ENCODE results near the gene TRDMT1. TPM values are rescaled to one million over a fixed set of nuclear protein-coding genes. Genes with fewer than 3 reads are reported as not detected.

The TRDMT1 gene
- total RNA-seq, 1 experiment from 2014 or later: 3.3 TPM

DNA sequence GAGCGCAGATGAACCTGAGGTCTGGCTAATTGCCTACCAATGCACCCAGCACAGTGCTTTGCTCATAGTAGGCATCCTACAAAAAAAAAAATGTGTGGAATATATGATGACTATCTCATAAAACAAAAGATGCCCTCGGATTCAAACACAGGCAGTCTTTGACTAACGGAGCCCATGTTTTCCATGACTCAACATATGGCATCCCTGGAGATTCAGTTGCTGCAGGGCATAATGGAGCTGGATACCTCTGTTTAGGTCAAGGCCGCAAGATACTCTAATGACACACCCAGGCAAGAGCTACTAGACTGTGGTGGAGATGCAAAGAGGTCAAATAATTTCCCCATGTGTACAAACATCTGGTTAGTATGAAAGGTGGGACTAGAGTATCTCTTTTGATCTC is 88.1 kb downstream of the TRDMT1 start:
- DNase-seq: no peak
- H3K36me3 ChIP-seq: no peaks in the 10 kb centered on the region
- no peak overlapping the region for H3K4me3 ChIP-seq
- H3K9me3 ChIP-seq: no peaks in the 10 kb centered on the region
- no peaks in the 10 kb centered on the region for H3K27me3 ChIP-seq

DNA sequence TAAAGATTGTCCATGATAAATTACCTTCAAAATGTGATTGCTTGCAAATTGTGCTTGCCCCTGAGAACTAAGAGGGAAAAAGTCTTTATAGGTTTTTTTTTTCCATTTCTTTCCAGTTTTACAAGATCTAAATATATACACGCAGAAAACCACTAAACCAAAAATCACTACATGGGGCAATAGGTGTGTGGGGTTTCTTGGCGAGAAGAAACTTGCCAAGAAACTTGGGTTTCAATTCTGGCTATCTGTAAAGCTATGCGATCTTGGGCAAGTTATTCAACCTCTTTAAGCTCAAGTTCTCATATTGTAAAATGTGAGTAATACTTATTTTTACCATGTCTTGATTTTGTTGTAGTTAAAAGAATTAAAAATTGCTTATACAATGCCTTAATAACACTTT is 88.9 kb downstream of the TRDMT1 start:
- no peak for DNase-seq
- Histone ChIP-seq H3K27me3 (no peaks in the 10 kb centered on the region), H3K36me3 (no peaks in the 10 kb centered on the region), H3K9me3 (no peaks in the 10 kb centered on the region), H3K4me3 (no peak overlapping the region)

DNA sequence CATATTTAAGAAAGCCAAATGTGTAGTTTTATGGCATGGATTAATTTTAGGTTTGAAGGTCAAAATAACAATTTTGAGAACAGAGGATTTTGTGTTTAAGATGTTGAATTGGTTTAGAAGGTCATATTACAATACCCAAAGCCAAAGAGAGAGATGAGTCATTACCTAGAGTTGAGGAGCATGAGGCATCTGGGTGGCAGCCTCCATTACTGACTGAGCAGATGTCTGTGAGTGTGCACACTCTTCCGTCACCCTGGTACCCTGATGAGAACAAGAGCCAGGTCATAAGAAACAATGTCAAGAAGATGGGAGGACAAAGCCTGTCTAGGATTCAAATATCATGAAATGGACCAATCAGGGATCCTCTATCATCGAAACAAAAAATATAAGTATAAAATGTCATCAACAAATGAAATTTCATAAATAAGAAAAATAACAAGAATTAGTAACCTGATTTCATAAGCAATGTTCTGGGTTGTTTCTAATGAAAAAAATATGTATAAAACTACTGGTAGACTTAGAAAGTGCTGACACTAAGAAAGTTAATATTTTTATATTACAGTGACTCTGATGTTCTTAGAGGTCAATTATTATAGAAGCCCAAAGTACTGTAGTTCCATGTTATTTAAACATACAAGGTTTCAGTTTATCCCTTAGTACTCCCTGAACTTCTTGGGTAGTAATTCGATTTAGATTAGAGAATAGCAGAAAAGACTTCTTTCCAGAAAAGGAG is 91.8 kb downstream of the TRDMT1 start:
- H3K27me3 ChIP-seq: no peaks in the 10 kb centered on the region
- H3K36me3 ChIP-seq: no peaks in the 10 kb centered on the region
- DNase-seq: peak; percentile 50
- H3K9me3 ChIP-seq: no peaks in the 10 kb centered on the region
- H3K4me3 ChIP-seq: no peak overlapping the region

DNA sequence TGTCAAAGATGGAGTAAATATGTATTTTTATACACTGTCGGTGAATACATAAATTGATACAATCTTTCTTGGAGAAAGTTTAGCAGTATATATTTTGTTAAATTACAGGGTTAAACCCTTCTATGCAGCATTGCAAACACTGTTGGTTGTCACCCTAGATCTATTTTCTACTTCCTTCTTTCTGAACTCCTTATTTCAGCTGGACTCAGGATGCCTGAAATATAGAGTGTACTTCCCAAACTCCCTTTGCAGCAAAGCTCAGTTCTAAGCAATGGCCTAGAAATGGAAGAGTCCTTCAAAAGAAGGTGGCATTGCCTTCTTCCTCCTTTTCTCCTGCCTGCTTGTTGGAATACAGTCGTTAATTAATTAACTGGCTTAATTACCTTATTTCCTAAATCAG is 92.4 kb downstream of the TRDMT1 start:
- no peak overlapping the region for H3K4me3 ChIP-seq
- DNase-seq: no peak
- no peaks in the 10 kb centered on the region for H3K36me3 ChIP-seq
- no peaks in the 10 kb centered on the region for H3K27me3 ChIP-seq
- no peaks in the 10 kb centered on the region for H3K9me3 ChIP-seq

DNA sequence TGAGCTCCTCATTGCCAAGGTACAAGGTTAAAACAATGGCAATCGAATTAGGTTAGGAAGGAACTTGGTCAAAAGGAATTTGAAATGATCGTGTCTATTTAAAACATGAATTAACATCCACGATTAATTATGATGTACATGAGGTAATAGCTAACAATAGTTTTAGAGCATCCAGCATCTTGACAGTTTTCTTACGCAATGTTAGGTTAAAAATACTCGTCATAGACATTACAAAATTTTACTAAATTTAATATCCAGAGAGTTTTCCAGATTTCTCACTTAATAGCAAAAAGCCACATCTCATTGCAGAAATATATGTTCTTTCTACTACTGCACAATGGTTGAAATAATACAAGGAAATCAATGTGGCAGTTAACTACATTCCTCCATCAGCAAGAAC is 94.5 kb downstream of the TRDMT1 start:
- no peak for DNase-seq
- Histone ChIP-seq H3K4me3 (no peak overlapping the region), H3K27me3 (no peaks in the 10 kb centered on the region), H3K36me3 (no peaks in the 10 kb centered on the region), H3K9me3 (no peaks in the 10 kb centered on the region)

DNA sequence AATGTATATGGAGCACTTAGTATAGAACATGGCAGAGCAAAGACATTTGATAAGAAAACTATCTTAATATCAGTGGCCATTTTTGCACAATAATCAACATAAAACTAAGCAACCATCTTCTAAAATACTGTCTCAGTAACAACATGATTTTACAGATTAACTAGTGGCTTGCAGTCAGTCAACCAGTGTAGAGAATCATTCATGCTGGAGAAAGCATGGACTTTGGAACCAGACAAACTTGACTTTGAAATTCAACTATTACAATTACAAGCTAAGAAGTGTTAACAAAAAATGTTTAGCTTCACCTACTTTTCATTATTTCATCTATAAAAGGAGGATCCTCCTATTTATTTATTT is 99.6 kb downstream of the TRDMT1 start:
- Histone ChIP-seq H3K9me3 (peaks cover 3% of the 10 kb centered on the region), H3K4me3 (no peak overlapping the region), H3K27me3 (no peaks in the 10 kb centered on the region)

DNA sequence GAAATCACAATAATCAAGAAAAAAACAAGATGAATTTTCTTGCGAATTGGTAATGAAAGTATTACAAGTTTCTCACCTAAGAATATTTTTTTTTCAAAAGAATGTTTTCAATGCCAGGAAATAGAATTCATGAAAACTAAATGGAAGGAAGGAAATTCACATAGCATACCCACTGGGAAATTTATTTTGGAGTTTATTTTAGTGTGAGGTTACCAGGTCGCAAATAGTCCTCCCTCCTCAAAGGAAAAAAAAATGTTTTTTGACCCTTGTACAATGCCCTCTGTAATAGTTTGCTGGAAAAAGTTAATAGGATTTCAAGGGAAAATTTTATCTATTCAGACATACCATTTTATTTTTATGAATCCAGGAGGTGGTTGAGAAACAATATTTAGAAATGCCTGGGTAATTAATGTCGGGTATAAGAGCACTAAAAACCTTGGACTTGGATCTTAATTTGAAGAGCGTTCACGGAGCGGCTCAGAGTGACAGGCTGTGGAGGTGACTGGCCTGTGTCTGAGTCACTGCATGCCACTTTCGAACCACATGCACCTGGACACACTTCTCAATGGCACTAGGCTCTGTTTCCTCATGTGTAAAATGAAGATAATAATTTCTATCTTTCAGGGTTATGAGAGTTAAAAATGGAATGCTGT is 100.1 kb downstream of the TRDMT1 start:
- no peak for DNase-seq
- H3K9me3 ChIP-seq: peaks cover 5% of the 10 kb centered on the region
- H3K36me3 ChIP-seq: no peaks in the 10 kb centered on the region
- no peaks in the 10 kb centered on the region for H3K27me3 ChIP-seq
- no peak overlapping the region for H3K4me3 ChIP-seq

More for the DNA sequence above, 99.6 kb downstream of the TRDMT1 start:
- no peak for DNase-seq
- H3K36me3 ChIP-seq: no peaks in the 10 kb centered on the region

DNA sequence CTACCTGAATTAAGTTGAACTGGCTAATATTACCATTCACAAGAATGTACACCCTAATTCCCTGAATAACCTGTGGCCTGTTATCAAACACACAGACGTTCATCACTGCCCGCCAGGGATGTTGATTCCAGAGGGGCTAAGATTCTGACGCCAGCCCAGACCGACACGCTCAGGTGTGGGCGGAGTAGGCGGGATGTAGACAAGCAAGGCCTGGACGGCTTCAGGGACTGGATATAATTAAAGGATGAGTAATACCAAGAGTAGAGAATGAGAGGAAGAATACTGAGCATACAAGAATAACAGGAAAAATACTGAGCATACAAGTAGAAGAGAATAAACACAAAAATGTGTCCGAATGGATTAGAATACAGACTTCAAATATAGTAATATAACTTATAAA is 100.9 kb downstream of the TRDMT1 start:
- no peaks in the 10 kb centered on the region for H3K36me3 ChIP-seq
- no peak overlapping the region for H3K4me3 ChIP-seq
- H3K27me3 ChIP-seq: no peaks in the 10 kb centered on the region
- peaks cover 5% of the 10 kb centered on the region for H3K9me3 ChIP-seq
- no peak for DNase-seq

DNA sequence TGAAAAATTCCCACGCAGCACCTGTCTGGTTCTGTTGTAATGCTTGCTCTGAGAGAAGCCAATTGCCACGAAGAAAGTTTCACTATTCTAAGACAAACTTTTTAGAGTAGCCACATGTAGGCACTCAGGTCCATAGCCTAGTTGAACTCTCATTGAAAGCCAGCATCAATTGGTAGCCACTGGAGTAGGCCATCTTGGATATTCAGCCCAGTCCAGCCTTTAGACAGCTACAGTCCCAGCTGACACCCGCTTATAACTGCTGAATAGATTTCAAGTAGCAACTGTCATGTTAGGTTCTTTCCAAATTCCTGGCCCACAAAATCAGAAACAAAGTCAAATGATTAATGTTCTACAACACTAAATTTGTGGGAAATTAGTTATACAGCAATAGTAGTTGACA is 103.5 kb downstream of the TRDMT1 start:
- no peaks in the 10 kb centered on the region for H3K27me3 ChIP-seq
- H3K4me3 ChIP-seq: no peak overlapping the region
- peaks cover 18% of the 10 kb centered on the region for H3K9me3 ChIP-seq
- no peak for DNase-seq
- no peaks in the 10 kb centered on the region for H3K36me3 ChIP-seq

Other genes starting within 250 kb of the TRDMT1 start
- 0.10 and 8.9 TPM in 2 replicates for gene CUBN, start 71.9 kb downstream of the TRDMT1 start, total RNA-seq (2014; rRNA removed; shearing (Covaris generic); ENCODE audit: low replicate concordance)
- 6,535 and 7,091 TPM in 2 replicates for gene VIM, start 26.6 kb upstream of the TRDMT1 start, total RNA-seq (2014; rRNA removed; shearing (Covaris generic); ENCODE audit: low replicate concordance)

Measured in MG63 (cell line).